Gastroesophageal sphincter (tissue), 3 donors: Measurements from ENCODE around the gene DUSP3.

Experiments used
- CTCF ChIP-seq, 4 experiments: fragments of 200-600 bp in 2 of 4; fragments of 450-650 bp in 2 of 4; sonication (generic) in 1 of 4; IDR thresholded peaks; one replicate each; pipeline ENCODE4 v1.5.1; 2017 to 2019; ENCODE audit warnings: antibody characterized with exemption in 4 of 4, mild to moderate bottlenecking in 2 of 4, moderate library complexity in 2 of 4
- EP300 ChIP-seq: sonication (generic); formaldehyde crosslinking; IDR thresholded peaks from one replicate; pipeline ENCODE4 v1.6.1; 2017; ENCODE audit warnings: antibody characterized with exemption, mild to moderate bottlenecking
- POLR2A ChIP-seq, 2 donors: fragments of 450-650 bp; IDR thresholded peaks; one replicate each; pipeline ENCODE4 v1.6.1; 2017; ENCODE audit warnings: antibody characterized with exemption in 2 of 2, mild to moderate bottlenecking in 2 of 2, moderate library complexity in 1 of 2
- POLR2AphosphoS5 ChIP-seq: sonication (generic); formaldehyde crosslinking; IDR thresholded peaks from one replicate; pipeline ENCODE4 v1.6.1; 2017; ENCODE audit warnings: antibody characterized with exemption

DNA sequence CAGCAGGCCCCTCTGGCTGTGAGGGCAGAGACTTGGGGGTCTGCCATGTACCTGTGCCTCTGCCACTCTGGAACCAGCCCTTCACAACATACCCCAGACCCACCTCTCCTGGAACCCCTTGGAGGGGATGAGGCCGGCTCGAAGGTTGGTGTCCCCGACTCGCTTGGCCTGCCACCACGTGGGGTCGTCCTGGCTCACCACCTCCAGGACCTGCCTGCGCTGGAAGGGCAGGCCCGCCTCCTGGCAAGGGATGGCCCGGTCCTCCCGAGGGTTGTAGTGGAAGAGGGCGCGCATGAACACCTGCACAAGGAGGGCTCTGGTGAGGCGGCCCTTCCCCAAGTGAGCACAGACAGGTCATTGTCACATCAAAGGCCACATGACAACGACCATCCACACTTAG is 42.0 kb upstream of the DUSP3 start:
- TF ChIP-seq CTCF (IDR thresholded peaks at IDR 0.05) = no peak
- no peak for TF ChIP-seq EP300
- TF ChIP-seq POLR2A (IDR thresholded peaks at IDR 0.05) = no peak
- TF ChIP-seq POLR2AphosphoS5 = no peak
